SK-N-SH (cell line): Measurements from ENCODE around the gene CTU1. TPM values are rescaled to one million over a fixed set of nuclear protein-coding genes. Genes with fewer than 3 reads are reported as not detected.

Experiments
- CTCF ChIA-PET: fragments of 300-600, 350-600 bp; formaldehyde crosslinking; extraction: SDS; loops from one replicate; lab custom pipeline; 2021; lab: Yijun Ruan, JAX
- POLR2A ChIA-PET: fragments of 350-600 bp; sonication (Branson Sonifier 250); formaldehyde crosslinking; extraction: SDS; loops from one replicate; lab custom pipeline; 2020; ENCODE audit warnings: antibody characterized with exemption, inconsistent platforms; lab: Yijun Ruan, JAX
- DNase-seq: peaks from one replicate; pipeline ENCODE4 v3.0.0; 2012
- H2AFZ ChIP-seq: fragments of 200-600 bp; sonication (generic); 2 replicates; pipeline ENCODE4 v1.8.1; 2016; ENCODE audit warnings: antibody characterized with exemption, mild to moderate bottlenecking, low read depth
- H3F3A ChIP-seq: fragments of 200-600 bp; sonication (generic); replicated peaks from 2 replicates; pipeline ENCODE3; 2016; ENCODE audit warnings: antibody characterized with exemption, mild to moderate bottlenecking; ENCODE audit not compliant: insufficient read depth
- H3K27ac ChIP-seq, 2 experiments: fragments of 200-500 bp in 1 of 2; fragments of 200-600 bp in 1 of 2; sonication (Bioruptor generic) in 1 of 2; sonication (generic), shearing (Covaris generic) in 1 of 2; 2 replicates each; pipeline versions ENCODE4 v1.5.1 to v1.6.1; 2014 to 2016; ENCODE audit warnings: low read depth in 2 of 2, inconsistent platforms in 1 of 2, low read length in 1 of 2, mild to moderate bottlenecking in 1 of 2, mixed read lengths in 1 of 2
- H3K27me3 ChIP-seq: fragments of 200-600 bp; sonication (generic), shearing (Covaris generic); 2 replicates; pipeline ENCODE4 v1.6.1; 2016; ENCODE audit warnings: mixed run types; ENCODE audit not compliant: insufficient read depth
- H3K36me3 ChIP-seq, 2 experiments: fragments of 200-500 bp in 1 of 2; fragments of 200-600 bp in 1 of 2; sonication (Bioruptor generic) in 1 of 2; sonication (generic) in 1 of 2; replicated peaks in 1 of 2; 2 replicates each; pipeline versions ENCODE3 to v1.5.1; 2014 to 2016; ENCODE audit warnings: low read length in 1 of 2, mild to moderate bottlenecking in 1 of 2; ENCODE audit not compliant: insufficient read depth in 2 of 2, control insufficient read depth in 1 of 2
- H3K4me1 ChIP-seq, 2 experiments: fragments of 200-500 bp in 1 of 2; fragments of 200-600 bp in 1 of 2; sonication (Bioruptor generic) in 1 of 2; sonication (generic), shearing (Covaris generic) in 1 of 2; 2 replicates each; pipeline versions ENCODE4 v1.5.1 to v1.6.1; 2014 to 2016; ENCODE audit warnings: low read depth in 1 of 2, low read length in 1 of 2, mixed run types in 1 of 2; ENCODE audit not compliant: insufficient read depth in 2 of 2, control insufficient read depth in 1 of 2
- H3K4me2 ChIP-seq: fragments of 200-600 bp; sonication (generic), shearing (Covaris generic); 2 replicates; pipeline ENCODE4 v1.6.1; 2017; ENCODE audit warnings: mixed run types
- H3K4me3 ChIP-seq, 2 experiments: fragments of 200-500 bp in 1 of 2; fragments of 200-600 bp in 1 of 2; sonication (Bioruptor generic) in 1 of 2; sonication (generic), shearing (Covaris generic) in 1 of 2; 2 replicates each; pipeline versions ENCODE4 v1.5.1 to v1.8.1; 2014 to 2016; ENCODE audit warnings: low read depth in 2 of 2, inconsistent platforms in 1 of 2, low read length in 1 of 2, mild to moderate bottlenecking in 1 of 2, mixed read lengths in 1 of 2, moderate library complexity in 1 of 2
- H3K79me2 ChIP-seq: fragments of 200-600 bp; sonication (generic); 2 replicates; pipeline ENCODE4 v1.8.1; 2017; ENCODE audit warnings: mild to moderate bottlenecking; ENCODE audit not compliant: insufficient read depth
- H3K9ac ChIP-seq: fragments of 200-600 bp; sonication (generic); 2 replicates; pipeline ENCODE4 v1.6.1; 2017; ENCODE audit warnings: mixed run types
- H3K9me2 ChIP-seq: fragments of 200-600 bp; sonication (generic); 2 replicates; pipeline ENCODE4 v1.6.1; 2017; ENCODE audit warnings: mixed run types
- H3K9me3 ChIP-seq: fragments of 200-600 bp; sonication (generic); 2 replicates; pipeline ENCODE4 v1.6.1; 2017; ENCODE audit warnings: mixed run types, mild to moderate bottlenecking, moderate library complexity
- H4K20me1 ChIP-seq: fragments of 200-600 bp; sonication (generic); 2 replicates; pipeline ENCODE4 v1.6.1; 2017; ENCODE audit warnings: mild to moderate bottlenecking, mixed run types; ENCODE audit not compliant: insufficient read depth
- CTCF ChIP-seq: fragments of 200-600 bp; sonication (generic); IDR thresholded peaks from 2 replicates; pipeline ENCODE4 v1.6.1; 2017; ENCODE audit warnings: antibody characterized with exemption, mild to moderate bottlenecking, moderate library complexity
- EP300 ChIP-seq, 2 experiments: IDR thresholded peaks; 2 replicates each; pipeline versions ENCODE4 v1.4.0 to v1.6.1; 2012; ENCODE audit warnings: borderline replicate concordance in 1 of 2, low read depth in 1 of 2, low read length in 1 of 2
- FOXM1 ChIP-seq: IDR thresholded peaks from 2 replicates; pipeline ENCODE4 v1.4.0; 2012; ENCODE audit warnings: low read depth, mild to moderate bottlenecking
- GABPA ChIP-seq: IDR thresholded peaks from 2 replicates; pipeline ENCODE4 v1.4.0; 2012; ENCODE audit warnings: low read depth, mild to moderate bottlenecking
- IRF3 ChIP-seq: fragments of 150-350 bp; IDR thresholded peaks from 2 replicates; pipeline ENCODE4 v1.6.1; 2016; ENCODE audit warnings: mild to moderate bottlenecking, low read depth, low read length
- MEF2A ChIP-seq: IDR thresholded peaks from 2 replicates; pipeline ENCODE4 v1.4.0; 2012; ENCODE audit warnings: low read depth, borderline replicate concordance
- MXI1 ChIP-seq: IDR thresholded peaks from 2 replicates; pipeline ENCODE4 v1.6.1; 2012; ENCODE audit warnings: mild to moderate bottlenecking, low read depth, low read length, improper control_type of control experiment
- NFIC ChIP-seq: IDR thresholded peaks from 2 replicates; pipeline ENCODE4 v1.4.0; 2012; ENCODE audit warnings: borderline replicate concordance
- RCOR1 ChIP-seq: fragments of 150-350 bp; IDR thresholded peaks from 2 replicates; pipeline ENCODE4 v1.6.1; 2017; ENCODE audit warnings: antibody characterized with exemption, low read length
- SMC3 ChIP-seq: IDR thresholded peaks from 2 replicates; pipeline ENCODE4 v1.6.1; 2012; ENCODE audit warnings: low read depth, low read length, improper control_type of control experiment
- TCF12 ChIP-seq: IDR thresholded peaks from 2 replicates; pipeline ENCODE4 v1.4.0; 2012
- TEAD4 ChIP-seq: IDR thresholded peaks from 2 replicates; pipeline ENCODE4 v1.4.0; 2012; ENCODE audit warnings: mild to moderate bottlenecking, borderline replicate concordance; ENCODE audit not compliant: insufficient read depth
- ZBTB33 ChIP-seq: IDR thresholded peaks from 2 replicates; pipeline ENCODE4 v1.4.0; 2012; ENCODE audit warnings: low read depth, borderline replicate concordance
- WGBS: methylation state at CpG from one replicate; pipeline ENCODE4 v1.1.6; 2017; ENCODE audit warnings: low lambda C conversion rate; 5-methylcytosine and 5-hydroxymethylcytosine counted together
- polyA plus RNA-seq, 3 experiments: library from polyadenylated mRNA; depleted of rRNA; stranded (reverse); fragments of >200 nt; gene quantifications; 2 replicates each; pipeline ENCODE4 v1.2.3, GENCODE V29; 2012
- TF ChIP-seq, protein P1 (sequence below): IDR thresholded peaks from 2 replicates; pipeline ENCODE4; 2012

Gene CTU1
- polyA plus RNA-seq, 1 of the 3 experiments (the other 2 are of a cell fraction) = 8.8 TPM

DNA sequence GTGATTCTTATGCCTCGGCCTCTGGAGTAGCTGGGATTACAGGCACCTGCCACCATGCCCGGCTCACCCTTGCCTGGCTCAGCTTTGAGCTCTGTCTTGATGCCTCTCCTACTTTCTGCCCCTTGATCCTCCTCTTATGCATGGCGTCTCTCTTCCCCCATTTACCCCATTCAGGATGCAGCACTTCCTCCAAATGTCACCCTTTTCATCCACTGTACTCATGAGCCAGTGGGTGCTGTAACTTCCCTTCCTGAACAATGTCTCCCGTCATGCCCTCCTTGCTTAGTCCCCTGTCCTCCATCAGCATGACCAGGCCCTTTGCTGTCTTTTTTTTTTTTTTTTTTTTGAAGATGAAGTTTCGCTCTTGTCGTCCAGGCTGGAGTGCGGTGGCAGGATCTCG lies 13.0 kb upstream of the CTU1 start:
- TF ChIP-seq IRF3 = no peak
- no peak for TF ChIP-seq TEAD4
- TF ChIP-seq ZBTB33 = no peak
- TF ChIP-seq TCF12 = no peak
- no peak for TF ChIP-seq CTCF
- TF ChIP-seq EP300 (IDR thresholded peaks at IDR 0.05; ENCODE audit: borderline replicate concordance in 1 of 2, low read depth in 1 of 2, low read length in 1 of 2) = no peak
- no peak for TF ChIP-seq MEF2A
- no peak for TF ChIP-seq MXI1
- TF ChIP-seq SMC3 = no peak
- no peak for TF ChIP-seq RCOR1
- TF ChIP-seq, protein P1, sequence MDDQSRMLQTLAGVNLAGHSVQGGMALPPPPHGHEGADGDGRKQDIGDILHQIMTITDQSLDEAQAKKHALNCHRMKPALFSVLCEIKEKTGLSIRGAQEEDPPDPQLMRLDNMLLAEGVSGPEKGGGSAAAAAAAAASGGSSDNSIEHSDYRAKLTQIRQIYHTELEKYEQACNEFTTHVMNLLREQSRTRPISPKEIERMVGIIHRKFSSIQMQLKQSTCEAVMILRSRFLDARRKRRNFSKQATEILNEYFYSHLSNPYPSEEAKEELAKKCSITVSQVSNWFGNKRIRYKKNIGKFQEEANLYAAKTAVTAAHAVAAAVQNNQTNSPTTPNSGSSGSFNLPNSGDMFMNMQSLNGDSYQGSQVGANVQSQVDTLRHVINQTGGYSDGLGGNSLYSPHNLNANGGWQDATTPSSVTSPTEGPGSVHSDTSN = no peak
- TF ChIP-seq NFIC = no peak
- no peak for TF ChIP-seq FOXM1
- no peak for TF ChIP-seq GABPA
- WGBS = 42% methylated on average over 8 of the region's 8 CpGs
- peaks cover 61% of the 10 kb centered on the region for H3K27me3 ChIP-seq
- H2AFZ ChIP-seq = no peak overlapping the region
- no peaks in the 10 kb centered on the region for H3K36me3 ChIP-seq
- H3K27ac ChIP-seq = no peak overlapping the region
- no peak overlapping the region for H3K4me3 ChIP-seq
- H3K9me3 ChIP-seq = no peaks in the 10 kb centered on the region
- CTCF ChIA-PET = interaction anchor here (1.3 kb wide), 2 partner anchors 11 to 47 kb away, joined by 3 to 4 read pairs; no protein-coding TSS in a partner anchor
- no peaks in the 10 kb centered on the region for H3K9me2 ChIP-seq
- H3F3A ChIP-seq = no peaks in the 10 kb centered on the region
- no peak for DNase-seq
- POLR2A ChIA-PET = no interaction called here
- no peaks in the 10 kb centered on the region for H3K79me2 ChIP-seq
- no peak overlapping the region for H3K9ac ChIP-seq
- H3K4me1 ChIP-seq = no peaks in the 10 kb centered on the region
- no peaks in the 10 kb centered on the region for H4K20me1 ChIP-seq
- H3K4me2 ChIP-seq = no peak overlapping the region
